ENCODE data around the gene SLC26A1.

The SLC26A1 gene

GRCh38 chr4:959338-960139 is 33.7 kb downstream of the SLC26A1 start:
- Histone ChIP-seq H3K9ac (ENCODE audit: low read length) (no peak overlapping the region), H2AK5ac (ENCODE audit: low read length) (no peak overlapping the region), H3K79me1 (ENCODE audit: low read length) (no peaks in the 10 kb centered on the region), H3K4me2 (ENCODE audit: low read length) (no peak overlapping the region), H3K14ac (ENCODE audit: low read length) (no peak overlapping the region), H3K79me2 (ENCODE audit: control insufficient read depth, insufficient read depth, low read length, poor library complexity) (no peaks in the 10 kb centered on the region), H3K4ac (ENCODE audit: low read depth, low read length) (no peak overlapping the region), H2BK5ac (ENCODE audit: low read depth, low read length, poor library complexity) (no peak overlapping the region), H4K8ac (ENCODE audit: low read depth, low read length) (no peak overlapping the region), H3K4me1 (ENCODE audit: control insufficient read depth in 1 of 2, insufficient read depth in 2 of 2, low read length in 2 of 2) (no peaks in the 10 kb centered on the region), H3K27ac (ENCODE audit: low read depth, low read length) (no peak overlapping the region), H2BK120ac (ENCODE audit: insufficient read depth, low read length, poor library complexity) (no peak overlapping the region), H3K23ac (ENCODE audit: low read length) (no peak overlapping the region), H2AFZ (ENCODE audit: insufficient read depth, low read length, poor library complexity) (no peak overlapping the region), H3K27me3 (ENCODE audit: insufficient read depth, low read length) (no peaks in the 10 kb centered on the region), H3K18ac (ENCODE audit: low read length) (no peak overlapping the region), H4K12ac (ENCODE audit: low read depth, low read length) (no peak overlapping the region), H2BK12ac (ENCODE audit: low read length) (no peak overlapping the region), H3K9me3 (ENCODE audit: insufficient read depth, low read depth, low read length) (peaks cover 2% of the 10 kb centered on the region), H3K36me3 (ENCODE audit: control insufficient read depth in 1 of 2, insufficient read depth in 2 of 2, low read length in 2 of 2) (peaks cover 13 to 21% of the 10 kb centered on the region in 2 experiments), H4K91ac (ENCODE audit: low read depth, low read length) (no peak overlapping the region), H3K4me3 (ENCODE audit: low read depth, low read length) (no peak overlapping the region)
- no peak for DNase-seq
- no CpG with 5 or more reads among the region's 24 CpGs for WGBS (ENCODE audit: extremely low coverage, insufficient coverage, insufficient read length)

- no peak for DNase-seq
- no peak overlapping the region for H2AK5ac ChIP-seq (ENCODE audit: low read length)
- no peak overlapping the region for H3K4ac ChIP-seq (ENCODE audit: low read depth, low read length)
- H3K27ac ChIP-seq (ENCODE audit: low read depth, low read length), result no peak overlapping the region
- H3K4me3 ChIP-seq (ENCODE audit: low read depth, low read length), result no peak overlapping the region
- H3K18ac ChIP-seq (ENCODE audit: low read length), result no peak overlapping the region
- peaks cover 13 to 21% of the 10 kb centered on the region in 2 experiments for H3K36me3 ChIP-seq (ENCODE audit: control insufficient read depth in 1 of 2, insufficient read depth in 2 of 2, low read length in 2 of 2)
- H3K23ac ChIP-seq (ENCODE audit: low read length), result no peak overlapping the region
- H3K79me1 ChIP-seq (ENCODE audit: low read length), result no peaks in the 10 kb centered on the region
- H3K27me3 ChIP-seq (ENCODE audit: insufficient read depth, low read length), result no peaks in the 10 kb centered on the region
- H2BK120ac ChIP-seq (ENCODE audit: insufficient read depth, low read length, poor library complexity), result no peak overlapping the region
- no peak overlapping the region for H2BK12ac ChIP-seq (ENCODE audit: low read length)
- H3K79me2 ChIP-seq (ENCODE audit: control insufficient read depth, insufficient read depth, low read length, poor library complexity), result no peaks in the 10 kb centered on the region
- no peak overlapping the region for H3K14ac ChIP-seq (ENCODE audit: low read length)
- H3K4me2 ChIP-seq (ENCODE audit: low read length), result no peak overlapping the region
- no peak overlapping the region for H3K9ac ChIP-seq (ENCODE audit: low read length)
- H3K4me1 ChIP-seq (ENCODE audit: control insufficient read depth in 1 of 2, insufficient read depth in 2 of 2, low read length in 2 of 2), result no peaks in the 10 kb centered on the region
- H2BK5ac ChIP-seq (ENCODE audit: low read depth, low read length, poor library complexity), result no peak overlapping the region
- H4K8ac ChIP-seq (ENCODE audit: low read depth, low read length), result no peak overlapping the region
- WGBS (ENCODE audit: extremely low coverage, insufficient coverage, insufficient read length), result no CpG with 5 or more reads among the region's 17 CpGs
- H2AFZ ChIP-seq (ENCODE audit: insufficient read depth, low read length, poor library complexity), result no peak overlapping the region
- no peak overlapping the region for H4K91ac ChIP-seq (ENCODE audit: low read depth, low read length)
- peaks cover 2% of the 10 kb centered on the region for H3K9me3 ChIP-seq (ENCODE audit: insufficient read depth, low read depth, low read length)
- no peak overlapping the region for H4K12ac ChIP-seq (ENCODE audit: low read depth, low read length)
Observed at GRCh38 chr4:958696-959337, 34.4 kb downstream of the SLC26A1 start.

- H4K91ac ChIP-seq (ENCODE audit: low read depth, low read length), result no peak overlapping the region
- H3K36me3 ChIP-seq (ENCODE audit: control insufficient read depth in 1 of 2, insufficient read depth in 2 of 2, low read length in 2 of 2), result peaks cover 17 to 21% of the 10 kb centered on the region in 2 experiments
- H3K4me2 ChIP-seq (ENCODE audit: low read length), result no peak overlapping the region
- no peaks in the 10 kb centered on the region for H3K4me1 ChIP-seq (ENCODE audit: control insufficient read depth in 1 of 2, insufficient read depth in 2 of 2, low read length in 2 of 2)
- H3K79me2 ChIP-seq (ENCODE audit: control insufficient read depth, insufficient read depth, low read length, poor library complexity), result no peaks in the 10 kb centered on the region
- no peak overlapping the region for H2BK120ac ChIP-seq (ENCODE audit: insufficient read depth, low read length, poor library complexity)
- H2BK5ac ChIP-seq (ENCODE audit: low read depth, low read length, poor library complexity), result no peak overlapping the region
- H3K9me3 ChIP-seq (ENCODE audit: insufficient read depth, low read depth, low read length), result peaks cover 2% of the 10 kb centered on the region
- H3K27ac ChIP-seq (ENCODE audit: low read depth, low read length), result no peak overlapping the region
- H3K79me1 ChIP-seq (ENCODE audit: low read length), result no peaks in the 10 kb centered on the region
- no peak overlapping the region for H3K23ac ChIP-seq (ENCODE audit: low read length)
- H2BK12ac ChIP-seq (ENCODE audit: low read length), result no peak overlapping the region
- no peak overlapping the region for H2AK5ac ChIP-seq (ENCODE audit: low read length)
- no peak overlapping the region for H4K8ac ChIP-seq (ENCODE audit: low read depth, low read length)
- H4K12ac ChIP-seq (ENCODE audit: low read depth, low read length), result no peak overlapping the region
- H3K4ac ChIP-seq (ENCODE audit: low read depth, low read length), result no peak overlapping the region
- H3K4me3 ChIP-seq (ENCODE audit: low read depth, low read length), result no peak overlapping the region
- no peak overlapping the region for H3K14ac ChIP-seq (ENCODE audit: low read length)
- H3K9ac ChIP-seq (ENCODE audit: low read length), result no peak overlapping the region
- no peak overlapping the region for H2AFZ ChIP-seq (ENCODE audit: insufficient read depth, low read length, poor library complexity)
- H3K27me3 ChIP-seq (ENCODE audit: insufficient read depth, low read length), result no peaks in the 10 kb centered on the region
- no CpG with 5 or more reads among the region's 17 CpGs for WGBS (ENCODE audit: extremely low coverage, insufficient coverage, insufficient read length)
- H3K18ac ChIP-seq (ENCODE audit: low read length), result no peak overlapping the region
- DNase-seq, result no peak
Observed at GRCh38 chr4:958314-958665, 34.9 kb downstream of the SLC26A1 start.

DNA sequence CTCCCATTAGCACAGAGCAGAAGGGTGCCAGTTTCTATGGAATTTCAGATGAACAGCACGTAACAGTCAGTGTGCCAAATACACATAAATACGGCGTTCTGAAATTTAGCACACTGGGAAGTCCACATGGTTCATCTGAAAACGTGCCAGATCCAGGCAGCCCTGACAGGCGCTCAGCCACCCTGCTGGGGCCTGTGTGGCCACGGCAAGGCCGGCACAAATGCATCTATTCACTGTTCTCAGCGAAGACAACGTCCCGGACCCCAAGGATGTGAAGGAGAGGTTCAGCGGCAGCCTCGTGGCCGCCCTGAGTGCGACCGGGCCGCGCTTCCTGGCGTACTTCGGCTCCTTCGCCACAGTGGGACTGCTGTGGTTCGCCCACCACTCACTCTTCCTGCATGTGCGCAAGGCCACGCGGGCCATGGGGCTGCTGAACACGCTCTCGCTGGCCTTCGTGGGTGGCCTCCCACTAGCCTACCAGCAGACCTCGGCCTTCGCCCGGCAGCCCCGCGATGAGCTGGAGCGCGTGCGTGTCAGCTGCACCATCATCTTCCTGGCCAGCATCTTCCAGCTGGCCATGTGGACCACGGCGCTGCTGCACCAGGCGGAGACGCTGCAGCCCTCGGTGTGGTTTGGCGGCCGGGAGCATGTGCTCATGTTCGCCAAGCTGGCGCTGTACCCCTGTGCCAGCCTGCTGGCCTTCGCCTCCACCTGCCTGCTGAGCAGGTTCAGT is 35.5 kb downstream of the SLC26A1 start:
- Histone ChIP-seq H3K36me3 (ENCODE audit: control insufficient read depth in 1 of 2, insufficient read depth in 2 of 2, low read length in 2 of 2) (peaks cover 18 to 21% of the 10 kb centered on the region in 2 experiments), H3K27ac (ENCODE audit: low read depth, low read length) (no peak overlapping the region), H2BK120ac (ENCODE audit: insufficient read depth, low read length, poor library complexity) (no peak overlapping the region), H3K18ac (ENCODE audit: low read length) (no peak overlapping the region), H3K27me3 (ENCODE audit: insufficient read depth, low read length) (no peaks in the 10 kb centered on the region), H2AFZ (ENCODE audit: insufficient read depth, low read length, poor library complexity) (no peak overlapping the region), H4K91ac (ENCODE audit: low read depth, low read length) (no peak overlapping the region), H2AK5ac (ENCODE audit: low read length) (no peak overlapping the region), H3K4me1 (ENCODE audit: control insufficient read depth in 1 of 2, insufficient read depth in 2 of 2, low read length in 2 of 2) (no peaks in the 10 kb centered on the region), H3K79me2 (ENCODE audit: control insufficient read depth, insufficient read depth, low read length, poor library complexity) (no peaks in the 10 kb centered on the region), H3K4me2 (ENCODE audit: low read length) (no peak overlapping the region), H4K12ac (ENCODE audit: low read depth, low read length) (no peak overlapping the region), H4K8ac (ENCODE audit: low read depth, low read length) (no peak overlapping the region), H3K4me3 (ENCODE audit: low read depth, low read length) (no peak overlapping the region), H2BK5ac (ENCODE audit: low read depth, low read length, poor library complexity) (no peak overlapping the region), H3K14ac (ENCODE audit: low read length) (no peak overlapping the region), H3K9ac (ENCODE audit: low read length) (no peak overlapping the region), H3K79me1 (ENCODE audit: low read length) (no peaks in the 10 kb centered on the region), H3K4ac (ENCODE audit: low read depth, low read length) (no peak overlapping the region), H3K9me3 (ENCODE audit: insufficient read depth, low read depth, low read length) (peaks cover 2% of the 10 kb centered on the region), H3K23ac (ENCODE audit: low read length) (no peak overlapping the region), H2BK12ac (ENCODE audit: low read length) (no peak overlapping the region)
- no peak for DNase-seq
- no CpG with 5 or more reads among the region's 45 CpGs for WGBS (ENCODE audit: extremely low coverage, insufficient coverage, insufficient read length)
